ENCODE data around the gene UBQLN4.
A peak's percentile ranks its signal among the peaks of the same experiment; 100 is the strongest.

Gene UBQLN4

DNA sequence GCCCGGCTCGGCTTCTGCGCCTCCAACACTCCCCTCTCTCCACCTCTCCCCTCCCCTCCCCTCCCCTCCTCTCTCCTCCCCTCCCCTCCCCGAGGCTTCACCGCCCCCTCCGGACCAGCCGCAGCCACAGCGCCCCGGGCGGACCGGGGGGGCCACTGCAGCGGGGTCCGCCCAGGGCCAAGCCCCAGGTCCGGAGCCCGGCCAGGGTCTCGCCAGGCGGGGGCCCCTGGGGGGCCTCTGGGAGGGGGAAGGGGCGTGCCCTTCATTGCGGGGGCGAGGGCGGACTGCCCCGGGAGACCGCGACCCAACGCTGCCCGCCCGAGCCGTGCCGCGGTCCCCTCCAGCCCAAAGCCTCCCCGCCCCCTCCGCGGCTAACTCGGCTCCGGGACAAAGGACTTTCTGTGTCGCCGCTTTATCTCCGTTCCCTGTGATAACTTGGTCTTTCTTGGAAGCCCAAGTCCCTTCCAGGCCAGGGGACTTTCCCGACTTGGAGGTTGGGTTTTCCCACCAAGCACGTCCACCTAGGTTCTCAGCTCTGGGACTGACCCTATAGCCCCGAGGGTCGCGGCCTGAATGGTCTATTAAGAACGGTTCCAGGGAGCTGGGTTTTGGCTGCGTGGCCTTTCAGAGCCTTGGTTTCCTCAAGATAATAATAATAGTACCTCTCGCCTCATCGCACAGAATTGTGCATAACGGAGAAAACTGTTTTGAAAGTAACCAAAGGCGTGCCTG lies at the start of gene UBQLN4:
Gene UBQLN4, minus strand, starts transcription at position 31 of the 732 bp plus-strand sequence. CDS start 97 bp downstream, outside the sequence.
- peak; percentile 78 for DNase-seq (ENCODE audit: low read depth)

DNA sequence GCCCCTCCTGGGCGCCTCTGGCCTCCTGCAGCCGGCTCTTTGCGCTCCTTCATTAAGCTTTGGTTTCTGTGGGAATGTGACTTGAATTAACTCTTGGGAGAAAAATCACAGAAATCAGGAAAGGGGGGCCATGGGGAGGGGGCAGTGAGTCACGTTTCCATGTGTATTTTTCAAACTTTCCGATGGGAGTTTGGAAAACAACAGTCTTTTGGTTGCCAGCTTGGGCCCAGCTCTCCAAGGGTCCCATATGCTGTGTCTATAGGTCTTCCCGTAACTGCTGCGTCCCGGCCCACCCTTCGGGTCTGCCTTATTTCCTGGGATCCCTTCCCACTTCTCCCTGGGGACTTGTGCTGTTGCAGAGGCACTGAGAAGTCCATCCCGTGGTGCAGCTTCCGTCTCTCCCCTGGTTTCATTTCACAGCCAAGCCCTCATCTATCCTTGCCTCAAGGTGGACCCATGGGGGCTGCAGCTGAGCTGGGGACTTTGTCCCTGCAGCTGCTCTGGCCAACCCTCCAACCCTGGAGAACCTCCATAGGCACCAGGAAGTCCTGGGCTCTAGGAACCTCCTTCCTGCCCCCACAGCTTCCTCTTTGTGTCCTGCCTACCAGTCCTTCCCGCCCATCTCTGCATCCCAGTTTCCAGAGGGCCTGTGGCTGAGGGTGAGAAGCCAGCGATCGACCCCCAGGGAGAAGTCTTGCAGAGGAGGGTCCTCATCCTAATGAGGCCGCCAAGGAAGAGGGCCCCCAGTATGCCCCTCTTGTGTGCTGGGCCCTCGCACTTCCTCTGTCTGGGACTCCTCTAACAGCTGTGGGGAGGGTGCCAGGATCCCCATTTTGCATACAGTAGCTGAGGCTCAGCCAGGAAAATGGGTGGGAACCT lies 49.3 kb upstream of the UBQLN4 start:
- no peak for DNase-seq (ENCODE audit: low read depth)

- DNase-seq (ENCODE audit: low read depth), result no peak
These were observed 48.3 kb upstream of the UBQLN4 start for GRCh38 chr1:156101880-156102279.

DNA sequence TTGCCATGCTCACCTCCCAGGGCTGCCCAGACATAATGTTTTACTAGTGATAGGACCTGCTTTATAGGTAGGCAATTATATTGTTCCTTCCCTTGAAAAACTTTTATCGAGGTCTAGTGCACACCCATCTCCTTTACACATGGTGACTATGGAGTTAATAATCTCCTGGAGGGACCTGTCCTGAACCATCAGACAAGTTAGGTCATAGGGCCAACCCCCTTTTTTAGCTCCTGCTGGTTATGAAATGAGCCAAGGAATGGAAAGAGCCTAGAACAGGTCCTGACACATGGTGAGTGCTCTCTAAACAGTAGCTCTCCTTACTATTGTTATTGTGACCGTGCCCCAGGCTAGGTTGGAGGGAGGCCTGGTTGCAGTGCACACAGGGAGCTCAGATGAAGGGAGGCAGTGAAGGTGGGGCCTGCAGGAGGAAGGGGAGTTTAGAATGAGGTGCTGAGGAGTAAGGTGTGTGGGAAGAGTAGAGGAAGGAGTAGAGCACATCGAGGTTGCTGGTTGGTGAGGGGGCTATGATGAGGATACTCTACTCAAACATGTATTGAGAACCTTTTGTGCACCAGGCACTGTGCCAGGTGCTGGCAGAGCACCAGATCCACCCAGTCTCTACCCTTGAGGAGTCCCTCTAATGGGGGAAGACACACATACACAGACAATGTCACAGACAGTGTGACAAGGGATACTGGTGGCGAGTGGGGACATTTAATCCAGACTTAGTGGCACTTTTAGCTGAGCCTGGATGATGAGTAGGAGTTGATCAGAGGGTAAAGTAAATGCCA lies 46.8 kb upstream of the UBQLN4 start:
- DNase-seq (ENCODE audit: low read depth), result no peak

DNA sequence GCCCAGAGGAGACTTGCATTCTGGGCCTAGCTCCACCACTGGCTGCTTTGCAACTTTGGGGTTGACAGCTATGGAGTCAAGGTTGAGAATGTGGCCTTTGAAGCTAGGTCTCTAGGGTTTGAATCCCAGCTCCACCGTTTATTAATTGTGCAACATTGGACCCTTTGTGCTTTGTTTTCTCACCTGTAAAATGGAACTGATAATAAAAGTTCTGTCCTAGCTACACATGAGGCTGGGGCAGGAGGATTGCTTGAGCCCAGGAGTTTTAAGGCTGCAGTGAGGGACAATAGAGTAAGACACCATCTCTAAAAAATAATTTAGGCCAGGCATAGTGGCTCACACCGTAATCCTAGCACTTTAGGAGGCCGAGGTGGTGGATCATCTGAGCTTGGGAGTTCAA lies 45.7 kb upstream of the UBQLN4 start:
- DNase-seq (ENCODE audit: low read depth), result no peak

DNA sequence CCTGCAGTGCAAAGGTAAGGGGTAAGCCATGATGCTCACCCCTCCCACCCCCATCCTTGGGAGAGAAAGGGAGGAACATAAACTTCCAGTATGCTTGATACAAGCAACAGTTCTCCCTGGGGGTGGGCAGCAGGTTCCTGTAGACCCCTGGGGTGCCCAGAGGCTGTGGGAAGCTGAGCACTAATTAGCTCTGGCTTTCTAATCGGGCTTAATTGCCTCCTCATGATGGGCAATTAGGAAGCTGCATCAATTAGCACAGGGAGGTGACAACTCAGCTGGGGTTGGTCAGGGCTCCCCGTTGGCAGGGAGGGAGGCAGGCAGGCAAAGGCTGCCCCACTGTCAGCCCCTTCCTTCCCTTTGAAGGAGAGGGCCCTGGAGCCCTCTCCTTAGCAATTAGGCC lies 45.2 kb upstream of the UBQLN4 start:
- no peak for DNase-seq (ENCODE audit: low read depth)

GRCh38 chr1:156097499-156098178 lies 44.0 kb upstream of the UBQLN4 start:
- no peak for DNase-seq (ENCODE audit: low read depth)

GRCh38 chr1:156096640-156097391 lies 43.2 kb upstream of the UBQLN4 start:
- DNase-seq (ENCODE audit: low read depth), result peak; percentile 94

DNA sequence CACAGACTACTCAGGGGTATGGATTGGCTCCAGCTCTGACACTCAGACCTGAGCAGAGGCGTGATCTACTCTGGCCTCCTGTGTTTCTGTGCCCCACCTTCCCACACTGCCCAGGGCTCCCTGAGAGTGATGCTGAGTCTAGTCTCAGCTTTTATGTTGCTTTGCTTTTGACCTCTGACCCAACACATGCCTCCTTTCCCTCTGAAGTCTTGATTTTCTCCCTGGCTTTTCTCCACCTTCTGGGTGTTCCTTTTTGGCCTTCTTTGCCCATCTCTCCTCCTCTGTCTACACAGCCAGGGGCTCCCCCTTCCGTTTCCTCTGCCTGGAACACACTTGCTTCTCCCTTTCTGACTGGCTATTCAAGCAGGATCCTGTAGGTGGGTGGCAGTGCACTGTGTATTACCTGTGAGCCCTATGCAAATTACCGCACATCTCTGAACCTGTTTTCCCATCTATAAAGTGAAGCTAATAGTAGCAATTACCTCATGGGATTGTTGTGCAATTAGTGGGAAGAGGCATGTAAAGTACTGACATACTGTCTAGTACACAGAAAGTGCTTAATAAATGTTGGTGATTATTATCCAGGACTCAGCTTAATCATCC lies 42.4 kb upstream of the UBQLN4 start:
- DNase-seq (ENCODE audit: low read depth), result no peak

GRCh38 chr1:156091610-156092009 lies 38.0 kb upstream of the UBQLN4 start:
- no peak for DNase-seq (ENCODE audit: low read depth)

DNA sequence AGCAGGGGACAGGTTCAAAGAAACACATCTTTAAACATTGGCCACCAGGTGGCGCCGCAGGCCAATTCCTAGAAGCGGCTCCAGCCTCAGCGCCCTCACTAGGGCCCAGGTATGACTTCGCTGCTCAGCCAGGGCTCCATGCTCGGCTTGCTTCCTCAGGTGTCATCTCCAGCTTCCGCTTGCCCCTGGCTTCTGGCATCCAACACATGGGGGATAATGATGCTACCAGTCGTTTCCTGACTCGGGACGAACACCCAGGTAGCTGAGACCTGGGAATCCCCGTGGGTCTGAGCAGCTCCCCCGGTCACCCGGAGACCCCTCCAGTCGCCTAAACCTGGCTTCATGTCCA lies 37.2 kb upstream of the UBQLN4 start:
- DNase-seq (ENCODE audit: low read depth), result peak; percentile 68

GRCh38 chr1:156090138-156090839 lies 36.7 kb upstream of the UBQLN4 start:
- no peak for DNase-seq (ENCODE audit: low read depth)

DNA sequence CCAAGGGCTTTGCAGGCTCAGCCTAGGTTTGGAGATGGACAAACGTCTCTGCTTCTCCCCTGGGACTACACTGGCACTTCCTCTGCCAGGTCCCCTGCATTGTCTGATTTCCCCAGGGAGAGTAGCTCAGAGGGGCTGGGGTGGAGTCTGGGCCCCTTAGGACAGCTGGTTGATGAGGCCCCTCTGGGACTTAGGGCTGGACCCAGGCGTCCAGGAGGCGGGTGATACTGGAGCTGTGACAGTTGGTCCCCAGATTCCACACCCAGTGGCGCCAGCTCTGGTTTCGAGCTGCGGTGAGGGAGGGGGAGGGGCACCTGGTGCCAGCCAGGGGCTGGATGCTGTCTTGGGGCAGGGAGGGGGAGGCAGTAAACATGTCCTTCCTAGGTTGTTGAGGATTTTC lies 36.1 kb upstream of the UBQLN4 start:
- no peak for DNase-seq (ENCODE audit: low read depth)

- no peak for DNase-seq (ENCODE audit: low read depth)
These were observed 32.7 kb upstream of the UBQLN4 start for GRCh38 chr1:156086256-156086662.

- DNase-seq (ENCODE audit: low read depth), result no peak
These were observed 30.5 kb upstream of the UBQLN4 start for GRCh38 chr1:156083800-156084790.

DNA sequence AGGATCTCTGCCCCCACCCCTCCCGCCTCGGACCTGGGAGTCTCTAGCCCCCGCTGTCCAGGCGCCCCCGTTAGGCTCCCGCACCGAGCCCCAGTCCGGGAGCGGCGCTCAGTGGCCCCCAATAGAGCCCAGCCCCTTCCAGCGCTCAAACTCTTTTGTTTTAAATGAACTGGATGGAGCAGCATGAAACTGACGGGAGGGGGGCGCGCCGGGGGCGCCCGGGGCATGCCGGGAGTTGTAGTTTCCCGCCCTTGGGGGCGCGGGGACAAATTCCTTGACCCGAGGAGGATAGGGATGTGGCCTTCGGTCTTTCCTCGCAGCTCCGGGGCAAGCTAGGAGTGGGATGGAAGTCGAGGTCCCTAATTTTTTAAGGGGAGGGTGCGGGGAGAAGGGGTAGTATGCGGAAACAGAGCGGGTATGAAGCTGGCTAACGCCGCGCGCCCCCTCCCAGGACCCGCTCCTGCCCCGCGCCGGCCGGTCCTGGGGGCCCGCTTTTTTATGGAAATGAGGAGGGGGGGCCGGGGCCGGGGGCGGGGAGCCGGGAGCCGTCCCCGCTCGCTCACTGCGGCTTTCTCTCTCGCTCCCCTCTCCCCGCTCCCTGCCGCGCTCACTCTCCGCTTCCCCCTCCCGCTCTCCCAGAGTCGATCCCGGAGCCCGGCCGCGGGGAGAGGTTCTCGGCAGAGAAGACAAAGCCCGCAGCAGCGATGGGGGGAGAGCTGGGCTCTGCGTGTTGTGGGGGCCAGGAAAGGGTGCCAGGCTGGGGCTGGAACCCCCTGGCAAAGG lies 28.9 kb upstream of the UBQLN4 start, which contains the start of gene MEX3A:
Gene MEX3A, minus strand, starts transcription at position 157 of the 783 bp plus-strand sequence. CDS start 467 bp downstream, outside the sequence.
- peak; percentile 37 for DNase-seq (ENCODE audit: low read depth)

DNA sequence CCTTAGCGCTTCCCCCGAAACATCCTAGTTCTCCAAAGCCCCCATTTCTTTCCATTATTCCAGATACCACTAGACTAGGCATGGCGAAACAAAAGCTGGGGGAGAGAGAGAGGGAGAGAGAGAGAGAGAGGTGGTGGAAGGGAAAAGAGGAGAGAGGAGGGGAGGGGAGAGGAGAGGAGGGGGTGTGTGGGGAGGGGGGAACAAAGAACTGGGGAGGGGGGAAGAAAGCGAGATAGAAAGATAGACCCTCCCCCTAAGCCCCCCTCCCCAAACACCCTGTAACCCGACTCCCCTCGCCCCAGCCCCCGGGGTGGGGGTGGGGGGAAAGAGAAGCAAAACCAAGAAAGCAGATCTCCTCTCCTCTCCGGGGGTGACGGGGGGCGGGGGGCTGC lies 28.3 kb upstream of the UBQLN4 start:
- DNase-seq (ENCODE audit: low read depth), result no peak
